ENCODE data around the gene ARL3.

ARL3 gene

DNA sequence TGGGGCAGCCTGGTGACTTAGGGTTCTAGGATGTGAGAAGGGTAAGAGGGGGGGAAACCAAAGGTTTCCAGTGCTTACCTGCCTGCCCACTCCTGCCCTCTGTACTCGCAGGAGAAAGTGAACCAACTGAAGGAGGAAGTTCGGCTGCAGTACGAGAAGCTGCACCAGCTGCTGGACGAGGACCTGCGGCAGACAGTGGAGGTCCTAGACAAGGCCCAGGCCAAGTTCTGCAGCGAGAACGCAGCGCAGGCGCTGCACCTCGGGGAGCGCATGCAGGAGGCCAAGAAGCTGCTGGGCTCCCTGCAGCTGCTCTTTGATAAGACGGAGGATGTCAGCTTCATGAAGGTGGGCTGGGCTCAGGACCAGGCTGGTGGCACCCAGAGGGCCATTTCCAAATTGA lies 59.2 kb downstream of the ARL3 start:
- TF ChIP-seq, protein P1, sequence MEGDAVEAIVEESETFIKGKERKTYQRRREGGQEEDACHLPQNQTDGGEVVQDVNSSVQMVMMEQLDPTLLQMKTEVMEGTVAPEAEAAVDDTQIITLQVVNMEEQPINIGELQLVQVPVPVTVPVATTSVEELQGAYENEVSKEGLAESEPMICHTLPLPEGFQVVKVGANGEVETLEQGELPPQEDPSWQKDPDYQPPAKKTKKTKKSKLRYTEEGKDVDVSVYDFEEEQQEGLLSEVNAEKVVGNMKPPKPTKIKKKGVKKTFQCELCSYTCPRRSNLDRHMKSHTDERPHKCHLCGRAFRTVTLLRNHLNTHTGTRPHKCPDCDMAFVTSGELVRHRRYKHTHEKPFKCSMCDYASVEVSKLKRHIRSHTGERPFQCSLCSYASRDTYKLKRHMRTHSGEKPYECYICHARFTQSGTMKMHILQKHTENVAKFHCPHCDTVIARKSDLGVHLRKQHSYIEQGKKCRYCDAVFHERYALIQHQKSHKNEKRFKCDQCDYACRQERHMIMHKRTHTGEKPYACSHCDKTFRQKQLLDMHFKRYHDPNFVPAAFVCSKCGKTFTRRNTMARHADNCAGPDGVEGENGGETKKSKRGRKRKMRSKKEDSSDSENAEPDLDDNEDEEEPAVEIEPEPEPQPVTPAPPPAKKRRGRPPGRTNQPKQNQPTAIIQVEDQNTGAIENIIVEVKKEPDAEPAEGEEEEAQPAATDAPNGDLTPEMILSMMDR (IDR thresholded peaks at IDR 0.05; ENCODE audit: low read depth, low read length, missing control alignments): no peak
- H3K4me3 ChIP-seq (ENCODE audit: low read depth, low read length): no peak overlapping the region
- in situ Hi-C loops (cut with HindIII; ENCODE audit: low sequenced_read_pairs): no loop called here
- DNase-seq (ENCODE audit: low read depth): no peak

DNA sequence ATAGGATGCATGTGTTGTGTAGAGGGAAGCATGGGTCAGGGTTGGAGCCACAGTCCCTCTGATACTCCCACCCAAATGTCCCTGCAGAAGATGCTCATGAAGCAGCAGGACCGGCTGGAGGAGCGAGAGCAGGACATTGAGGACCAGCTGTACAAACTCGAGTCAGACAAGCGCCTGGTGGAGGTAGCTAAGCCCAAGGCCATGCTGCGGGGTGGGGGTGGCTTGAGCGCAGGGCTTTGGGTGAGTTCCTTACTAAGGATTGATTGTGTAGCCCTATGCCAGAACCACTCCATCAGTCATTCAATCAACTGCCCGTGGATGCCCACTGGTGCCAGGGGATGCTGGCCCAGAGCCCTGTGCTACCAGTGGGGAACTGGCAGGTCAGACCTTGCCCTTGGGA lies 59.6 kb downstream of the ARL3 start:
- no peak overlapping the region for H3K4me3 ChIP-seq (ENCODE audit: low read depth, low read length)
- no peak for DNase-seq (ENCODE audit: low read depth)
- TF ChIP-seq, protein P1 (IDR thresholded peaks at IDR 0.05; ENCODE audit: low read depth, low read length, missing control alignments): no peak
- in situ Hi-C loops (cut with HindIII; ENCODE audit: low sequenced_read_pairs): no loop called here

DNA sequence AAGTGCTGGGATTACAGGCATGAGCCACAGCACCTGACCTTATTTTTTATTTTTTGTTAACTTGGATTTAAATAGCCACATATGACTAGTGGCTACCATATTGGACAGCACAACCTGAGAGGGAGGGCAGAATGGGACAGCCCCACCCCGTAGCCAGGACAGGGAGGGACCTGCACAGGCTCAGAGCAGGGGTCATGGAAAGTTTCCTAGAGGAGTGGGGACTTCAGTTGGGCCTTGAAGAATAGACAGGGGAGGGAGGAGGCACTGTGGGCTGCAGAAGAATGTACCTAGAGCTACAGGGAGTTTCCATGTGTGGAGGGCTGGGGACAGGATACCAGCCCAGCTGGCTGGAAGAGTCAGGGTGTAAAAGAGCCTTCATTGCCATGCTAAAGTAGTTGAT lies 61.1 kb downstream of the ARL3 start:
- in situ Hi-C loops (cut with HindIII; ENCODE audit: low sequenced_read_pairs): no loop called here
- TF ChIP-seq, protein P1 (IDR thresholded peaks at IDR 0.05; ENCODE audit: low read depth, low read length, missing control alignments): no peak
- no peak overlapping the region for H3K4me3 ChIP-seq (ENCODE audit: low read depth, low read length)
- no peak for DNase-seq (ENCODE audit: low read depth)

DNA sequence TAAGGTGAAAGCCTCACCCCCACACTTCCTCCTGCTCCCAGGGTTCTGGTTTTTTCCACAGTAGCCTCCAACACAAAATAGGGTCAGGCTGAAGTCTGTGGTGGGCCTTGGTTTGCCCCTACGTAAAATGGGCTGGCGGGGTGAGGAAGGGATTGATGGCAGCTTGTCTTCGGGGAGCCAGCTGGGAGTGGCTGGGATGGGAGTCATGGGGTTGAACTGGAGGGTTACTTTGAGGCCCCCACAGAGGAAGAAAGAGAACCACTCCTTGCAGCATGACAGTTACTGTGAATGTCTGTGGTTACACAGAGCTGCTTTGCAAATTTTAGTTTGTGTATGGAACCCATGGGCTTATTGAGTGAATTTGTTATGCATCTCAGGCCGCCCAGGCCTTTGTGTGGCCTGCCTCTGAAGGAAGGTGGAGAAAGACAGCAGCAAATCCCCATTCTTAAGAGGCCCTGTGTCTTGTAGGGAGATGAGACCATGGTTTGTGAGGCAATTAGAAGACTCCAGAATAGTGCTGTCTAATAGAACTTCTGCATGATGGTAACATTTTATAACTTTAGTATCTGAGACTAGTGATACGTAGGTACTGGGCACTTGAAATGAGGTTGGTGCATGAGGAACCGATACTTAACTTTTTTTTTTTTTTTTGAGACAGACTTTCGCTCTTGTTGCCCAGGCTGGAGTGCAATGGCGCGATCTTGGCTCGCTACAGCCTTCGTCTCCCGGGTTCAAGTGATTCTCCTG lies 61.9 kb downstream of the ARL3 start:
- H3K4me3 ChIP-seq (ENCODE audit: low read depth, low read length): no peak overlapping the region
- in situ Hi-C loops (cut with HindIII; ENCODE audit: low sequenced_read_pairs): no loop called here
- TF ChIP-seq, protein P1 (IDR thresholded peaks at IDR 0.05; ENCODE audit: low read depth, low read length, missing control alignments): no peak
- no peak for DNase-seq (ENCODE audit: low read depth)

DNA sequence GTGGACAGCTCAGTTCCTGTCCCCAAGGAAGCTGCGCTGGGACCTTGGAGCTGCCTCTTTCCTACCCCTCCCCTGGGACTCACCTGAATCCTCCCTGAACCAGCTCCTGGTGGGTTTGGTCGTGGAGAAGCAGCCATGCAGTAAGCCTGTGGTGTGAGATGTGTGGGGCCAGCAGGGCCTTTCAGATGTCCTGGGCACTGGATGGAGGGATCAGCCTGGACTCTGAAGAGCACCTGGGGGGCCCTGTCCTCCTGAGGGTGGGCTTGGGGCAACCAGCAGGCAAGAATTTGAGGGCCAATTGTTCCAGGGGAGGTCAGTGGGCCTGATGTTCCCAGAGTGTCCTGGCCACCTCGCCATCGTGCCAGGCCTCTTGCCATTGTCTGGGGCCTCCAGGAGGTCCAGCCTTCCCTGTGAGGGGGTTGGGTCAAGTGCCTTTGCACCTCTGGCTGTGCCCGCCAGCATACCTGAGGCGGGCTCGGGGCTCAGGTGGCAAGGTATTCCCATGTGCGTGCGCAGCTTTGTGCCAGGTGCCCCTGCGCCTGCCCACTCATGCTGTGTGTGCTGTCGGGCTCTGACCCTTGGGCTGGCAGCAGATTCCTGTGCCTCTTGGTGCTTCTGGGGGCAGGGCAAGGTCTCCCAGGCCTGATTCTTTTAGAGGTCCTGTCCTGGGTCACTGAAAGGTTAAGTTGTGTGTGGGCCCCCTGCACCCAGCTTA lies 62.6 kb downstream of the ARL3 start:
- TF ChIP-seq, protein P1 (IDR thresholded peaks at IDR 0.05; ENCODE audit: low read depth, low read length, missing control alignments): no peak
- DNase-seq (ENCODE audit: low read depth): no peak
- in situ Hi-C loops (cut with HindIII; ENCODE audit: low sequenced_read_pairs): no loop called here

DNA sequence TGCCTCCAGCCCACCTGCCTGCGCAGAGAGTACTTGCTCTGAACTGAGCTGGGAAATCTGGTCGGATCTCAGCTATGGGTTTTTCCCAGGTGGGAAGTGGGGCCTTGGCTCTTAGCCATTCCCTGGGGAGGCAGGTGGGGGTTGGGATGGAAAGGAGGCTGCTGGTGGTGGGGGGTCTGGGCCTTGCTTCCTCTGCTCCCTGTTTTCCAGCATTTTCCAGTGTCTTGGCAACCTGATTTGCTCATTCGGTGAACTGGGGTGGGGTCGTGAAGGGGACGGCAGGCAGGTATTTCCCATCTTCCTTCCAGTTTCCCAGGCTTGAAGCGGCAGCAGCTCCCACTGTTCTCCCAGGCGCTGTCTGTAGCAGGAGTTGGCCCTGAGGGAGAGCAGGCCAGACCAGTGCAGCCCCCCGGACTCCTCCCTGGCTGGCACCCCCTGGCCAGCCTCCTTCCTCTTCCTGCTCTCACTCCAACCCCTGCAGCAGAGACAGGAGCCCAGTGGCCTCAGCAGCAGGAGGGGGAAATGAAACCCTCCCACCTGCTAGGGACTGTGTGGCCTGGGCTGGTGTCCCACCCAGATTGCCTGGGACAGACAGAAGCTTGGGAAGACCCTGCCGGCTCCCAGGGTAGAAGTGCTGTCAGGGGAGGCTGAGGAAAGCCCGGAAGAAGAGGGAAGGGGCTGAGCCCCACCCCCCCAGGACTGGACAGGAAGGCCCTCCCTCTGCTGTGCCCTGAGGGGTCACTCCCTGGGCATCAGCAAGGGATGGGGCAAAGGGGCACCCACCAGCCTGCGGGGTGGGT lies 63.3 kb downstream of the ARL3 start:
- H3K4me3 ChIP-seq (ENCODE audit: low read depth, low read length): no peak overlapping the region
- TF ChIP-seq, protein P1 (IDR thresholded peaks at IDR 0.05; ENCODE audit: low read depth, low read length, missing control alignments): no peak
- no peak for DNase-seq (ENCODE audit: low read depth)

More for the DNA sequence above, 62.6 kb downstream of the ARL3 start:
- H3K4me3 ChIP-seq (ENCODE audit: low read depth, low read length): no peak overlapping the region

More for the DNA sequence above, 63.3 kb downstream of the ARL3 start:
- in situ Hi-C loops (cut with HindIII; ENCODE audit: low sequenced_read_pairs): no loop called here

Data from astrocyte of the cerebellum (primary cell).